Endometrium (tissue), 2 donors: ENCODE results near the gene BCAP29.

ENCODE experiments used
- FAIRE-seq: peaks from 2 replicates; lab custom pipeline; 2012; peaks lifted over from hg19 to GRCh38; lab: Jason Lieb, UNC
- donor health status: control.
- donor health status: control.

BCAP29 gene

DNA sequence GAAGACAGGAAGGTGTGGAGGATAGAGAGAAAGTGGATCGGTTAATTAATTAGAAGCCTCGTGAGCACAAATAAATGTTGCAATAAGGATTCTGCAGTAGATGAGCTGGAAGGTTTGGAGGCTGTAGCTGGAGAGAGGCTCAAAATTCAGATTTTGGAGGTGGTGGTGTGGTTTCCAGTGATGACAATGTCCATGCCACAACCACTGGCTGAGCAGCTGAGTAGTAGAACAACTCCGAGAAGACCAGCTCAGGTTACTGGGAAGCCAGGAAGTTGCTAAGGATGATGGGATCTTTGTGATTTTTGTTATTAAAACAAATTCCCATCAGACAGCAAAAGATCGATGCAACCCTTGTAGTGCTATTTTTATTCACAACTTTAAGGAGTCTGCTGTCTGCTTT, 88.2 kb downstream of the BCAP29 start:
- FAIRE-seq: no peak
